Pancreas (tissue), 10 donors: Measurements from ENCODE around the gene F2. TPM values are rescaled to one million over a fixed set of nuclear protein-coding genes. Genes with fewer than 3 reads are reported as not detected.
A peak's percentile ranks its signal among the peaks of the same experiment; 100 is the strongest.

Source experiments
- ATAC-seq, 4 donors: fragments of 200-7000 bp; cut with Tn5 transposase; one replicate each; pipeline versions ENCODE4 v1.8.0 to v1.9.1; 2020; ENCODE audit warnings: mild to moderate bottlenecking in 4 of 4, moderate library complexity in 4 of 4
- DNase-seq, 6 donors: peaks; one replicate each; pipeline ENCODE4 v3.0.0-alpha.2; 2020
- FAIRE-seq: peaks from 2 replicates; lab custom pipeline; 2012; peaks lifted over from hg19 to GRCh38; lab: Jason Lieb, UNC
- H3K27ac ChIP-seq, 4 donors: fragments of 200-600 bp; sonication (generic); 1 replicate in 3 of 4; 2 replicates in 1 of 4; pipeline versions ENCODE4 v1.5.0 to v1.8.0; 2020
- H3K27me3 ChIP-seq, 4 donors: fragments of 200-600 bp; one replicate each; pipeline ENCODE4 v1.8.0; 2021
- H3K36me3 ChIP-seq, 3 donors: fragments of 200-600 bp; sonication (generic) in 1 of 3; one replicate each; pipeline versions ENCODE4 v1.5.0 to v1.8.0; 2020 to 2021
- H3K4me1 ChIP-seq, 3 donors: fragments of 200-600 bp; one replicate each; pipeline ENCODE4 v1.8.0; 2021
- H3K4me3 ChIP-seq, 4 donors: fragments of 200-600 bp; sonication (generic) in 2 of 4; one replicate each; pipeline versions ENCODE4 v1.5.0 to v1.8.0; 2020 to 2021
- H3K9me3 ChIP-seq, 4 donors: fragments of 200-600 bp; one replicate each; pipeline ENCODE4 v1.8.0; 2021
- CTCF ChIP-seq, 4 donors: fragments of 200-600 bp; sonication (generic) in 3 of 4; IDR thresholded peaks; one replicate each; pipeline versions ENCODE4 v1.5.0 to v1.8.0; 2021; ENCODE audit warnings: antibody characterized with exemption in 4 of 4
- WGBS, 2 donors: extraction: QIAGEN DNeasy Blood & Tissue Kit; methylation state at CpG; one replicate each; pipeline ENCODE4 v1.1.7; 2013; 5-methylcytosine and 5-hydroxymethylcytosine counted together
- intact Hi-C, 3 donors: fragments of 100-400 bp; cut with DNase I; formaldehyde crosslinking; loops; one replicate each; pipeline versions ENCODE4 v1.11.1 to v1.14.2; 2022
- polyA plus RNA-seq, 2 donors: library from polyadenylated mRNA; stranded (reverse); fragments of 200-250 nt; gene quantifications; one replicate each; pipeline ENCODE4 v1.2.3, GENCODE V29; 2013
- total RNA-seq, 6 donors: library from RNA; stranded (reverse); fragmentation: NEBNext Ultra II Directional in 4 of 6; extraction: Animal tissue kit (Norgen Biotek cat#: 25700) in 4 of 6; gene quantifications; one replicate each; pipeline versions ENCODE4 v1.2.1 to v1.2.4, GENCODE V29; 2021 to 2023
- donor health status: healthy with polysubstance abuse.
- donor health status: DM: no; HTN: no; CAD: no; lungs with moderate emphysema.
- donor health status: DM: no; HTN: no; CAD: no.
- donor health status: control.
- donor health status: control.
- donor health status: Bipolar disorder and iron deficiency.
- donor health status: DM: yes; HTN: yes; CAD: no.
- donor health status: DM: no; HTN: no; CAD: no.
- donor health status: DM: no; HTN: no; CAD: no.
- donor health status: DM: yes; HTN: yes; CAD: no.

The F2 gene
- total and polyA plus RNA-seq, 8 donors = 0.08 to 0.76 (median 0.17) TPM; not detected in 4

GRCh38 chr11:46676436-46677158 is 42.4 kb upstream of the F2 start:
- H3K4me1 ChIP-seq = peaks cover 19 to 30% (median 27%) of the 10 kb centered on the region in 3 donors
- H3K4me3 ChIP-seq = no peak overlapping the region
- peak overlapping the region; percentile 60 to 91 (median 74) for H3K27ac ChIP-seq
- peaks cover 5 to 42% (median 33%) of the 10 kb centered on the region in 3 donors for H3K36me3 ChIP-seq
- FAIRE-seq (no peak), DNase-seq (peak in 1 of 6 donors; percentile 32), ATAC-seq (no peak)
- intact Hi-C loops = no loop called here
- no peak for TF ChIP-seq CTCF (IDR thresholded peaks at IDR 0.05)
- no peaks in the 10 kb centered on the region for H3K9me3 ChIP-seq
- H3K27me3 ChIP-seq = no peaks in the 10 kb centered on the region
- WGBS, 2 donors = 88 to 89% methylated on average over 15 of the region's 15 CpGs

- peaks cover 19 to 30% (median 27%) of the 10 kb centered on the region in 3 donors for H3K4me1 ChIP-seq
- ATAC-seq (no peak), FAIRE-seq (no peak), DNase-seq (peak in 1 of 6 donors; percentile 52)
- WGBS, 2 donors = 88 to 90% methylated on average over 8 of the region's 8 CpGs
- no peaks in the 10 kb centered on the region for H3K9me3 ChIP-seq
- H3K27ac ChIP-seq = peak overlapping the region in 3 of 4 donors; percentile 16 to 91 (median 33)
- no peaks in the 10 kb centered on the region for H3K27me3 ChIP-seq
- H3K4me3 ChIP-seq = no peak overlapping the region
- intact Hi-C loops = no loop called here
- no peak for TF ChIP-seq CTCF (IDR thresholded peaks at IDR 0.05)
- H3K36me3 ChIP-seq = peaks cover 5 to 40% (median 33%) of the 10 kb centered on the region in 3 donors
Measured at GRCh38 chr11:46677169-46677568, 41.8 kb upstream of the F2 start.

- WGBS, 2 donors = 75 to 82% methylated on average over 10 of the region's 10 CpGs
- peaks cover 19 to 30% (median 27%) of the 10 kb centered on the region in 3 donors for H3K4me1 ChIP-seq
- TF ChIP-seq CTCF (IDR thresholded peaks at IDR 0.05) = no peak
- no peak for FAIRE-seq
- H3K9me3 ChIP-seq = no peaks in the 10 kb centered on the region
- H3K36me3 ChIP-seq = peaks cover 5 to 38% (median 33%) of the 10 kb centered on the region in 3 donors
- H3K27ac ChIP-seq = no peak overlapping the region
- ATAC-seq = no peak
- no peaks in the 10 kb centered on the region for H3K27me3 ChIP-seq
- intact Hi-C loops = no loop called here
- H3K4me3 ChIP-seq = no peak overlapping the region
- DNase-seq = peak in 1 of 6 donors; percentile 40
Measured at GRCh38 chr11:46677991-46678740, 40.8 kb upstream of the F2 start.

- no peak for TF ChIP-seq CTCF (IDR thresholded peaks at IDR 0.05)
- no peak overlapping the region for H3K27ac ChIP-seq
- 85 to 94% methylated on average over 9 of the region's 9 CpGs for WGBS, 2 donors
- H3K4me3 ChIP-seq = no peak overlapping the region
- peaks cover 19 to 25% (median 21%) of the 10 kb centered on the region in 3 donors for H3K4me1 ChIP-seq
- FAIRE-seq (no peak), ATAC-seq (no peak), DNase-seq (peak in 1 of 6 donors; percentile 56)
- no peaks in the 10 kb centered on the region for H3K9me3 ChIP-seq
- H3K27me3 ChIP-seq = no peaks in the 10 kb centered on the region
- intact Hi-C loops = no loop called here
- H3K36me3 ChIP-seq = peaks cover 5 to 38% (median 28%) of the 10 kb centered on the region in 3 donors
Measured at GRCh38 chr11:46678741-46679130, 40.3 kb upstream of the F2 start.
